22Rv1 (cell line): ENCODE measurements around the gene WDR27.

ENCODE experiments used
- H3K27ac ChIP-seq: fragments of 450-650 bp; 2 replicates; pipeline ENCODE4 v1.5.1; 2017
- ZFX ChIP-seq: fragments of 450-650 bp; IDR thresholded peaks from 2 replicates; pipeline ENCODE4 v1.6.1; 2017; ENCODE audit warnings: antibody characterized with exemption, borderline replicate concordance
- TF ChIP-seq, protein P1 (sequence below): fragments of 450-650 bp; IDR thresholded peaks from 2 replicates; pipeline ENCODE4 v1.5.1; 2017; ENCODE audit warnings: mild to moderate bottlenecking

The WDR27 gene

DNA sequence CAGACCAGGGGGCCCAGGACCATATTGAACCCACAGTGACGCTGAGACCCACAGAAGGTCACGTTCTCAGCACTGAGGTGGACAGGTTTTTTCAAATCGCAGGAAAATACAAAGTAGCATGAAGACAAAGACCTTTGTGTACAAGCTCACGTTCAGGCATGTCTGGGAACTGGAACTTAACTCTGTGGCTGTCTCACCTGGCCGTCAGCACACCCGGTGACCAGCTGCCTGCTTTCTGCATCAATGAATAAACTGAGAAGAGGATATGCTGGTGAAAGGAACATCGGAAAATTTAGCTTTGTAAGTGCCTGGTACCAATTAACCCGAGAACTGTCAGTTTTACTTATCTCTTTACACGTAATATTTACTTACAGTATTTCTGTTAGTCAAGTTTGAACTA lies 36.5 kb downstream of the WDR27 start:
- H3K27ac ChIP-seq, result no peak overlapping the region
- no peak for TF ChIP-seq ZFX
- TF ChIP-seq, protein P1, sequence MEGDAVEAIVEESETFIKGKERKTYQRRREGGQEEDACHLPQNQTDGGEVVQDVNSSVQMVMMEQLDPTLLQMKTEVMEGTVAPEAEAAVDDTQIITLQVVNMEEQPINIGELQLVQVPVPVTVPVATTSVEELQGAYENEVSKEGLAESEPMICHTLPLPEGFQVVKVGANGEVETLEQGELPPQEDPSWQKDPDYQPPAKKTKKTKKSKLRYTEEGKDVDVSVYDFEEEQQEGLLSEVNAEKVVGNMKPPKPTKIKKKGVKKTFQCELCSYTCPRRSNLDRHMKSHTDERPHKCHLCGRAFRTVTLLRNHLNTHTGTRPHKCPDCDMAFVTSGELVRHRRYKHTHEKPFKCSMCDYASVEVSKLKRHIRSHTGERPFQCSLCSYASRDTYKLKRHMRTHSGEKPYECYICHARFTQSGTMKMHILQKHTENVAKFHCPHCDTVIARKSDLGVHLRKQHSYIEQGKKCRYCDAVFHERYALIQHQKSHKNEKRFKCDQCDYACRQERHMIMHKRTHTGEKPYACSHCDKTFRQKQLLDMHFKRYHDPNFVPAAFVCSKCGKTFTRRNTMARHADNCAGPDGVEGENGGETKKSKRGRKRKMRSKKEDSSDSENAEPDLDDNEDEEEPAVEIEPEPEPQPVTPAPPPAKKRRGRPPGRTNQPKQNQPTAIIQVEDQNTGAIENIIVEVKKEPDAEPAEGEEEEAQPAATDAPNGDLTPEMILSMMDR, result no peak

DNA sequence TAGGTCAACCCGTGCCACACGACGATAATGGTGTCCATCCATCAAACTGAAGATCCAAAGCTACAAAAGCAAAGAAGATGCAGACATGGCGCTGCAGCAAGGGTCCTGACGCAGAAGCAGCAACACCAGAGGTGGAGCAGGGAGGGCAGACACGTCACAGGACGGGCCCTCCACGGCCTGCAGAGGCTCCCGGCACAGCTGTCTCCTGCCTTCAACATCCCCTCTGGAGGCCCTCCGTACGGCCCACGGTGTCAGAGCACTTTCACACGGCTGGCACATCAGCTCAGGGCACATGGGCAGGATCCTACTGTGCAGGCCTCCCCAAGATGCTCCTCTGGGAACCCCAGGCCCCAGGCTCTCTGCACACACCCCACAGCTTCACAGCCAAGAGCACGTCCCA lies 37.6 kb downstream of the WDR27 start:
- TF ChIP-seq, protein P1, result no peak
- no peak for TF ChIP-seq ZFX
- H3K27ac ChIP-seq, result no peak overlapping the region

DNA sequence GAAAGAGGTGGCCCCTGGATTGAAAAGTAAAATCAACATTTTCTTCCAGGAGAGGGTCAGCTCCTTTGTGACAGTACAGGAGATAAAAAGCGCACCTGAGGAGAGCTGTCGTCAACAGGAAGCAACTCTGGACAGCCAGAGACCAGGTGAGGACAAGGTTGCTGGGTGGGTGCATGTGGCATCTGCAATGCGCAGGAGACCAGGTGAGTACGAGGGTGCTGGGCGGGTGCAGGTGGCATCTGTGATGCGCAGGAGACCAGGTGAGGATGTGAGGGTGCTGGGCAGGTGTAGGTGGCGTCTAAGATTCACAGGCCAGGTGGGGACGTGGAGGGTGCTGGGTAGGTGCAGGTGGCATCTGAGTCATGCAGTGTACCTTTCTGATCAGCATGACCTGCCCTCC lies 38.4 kb downstream of the WDR27 start:
- no peak overlapping the region for H3K27ac ChIP-seq
- TF ChIP-seq, protein P1, result no peak

DNA sequence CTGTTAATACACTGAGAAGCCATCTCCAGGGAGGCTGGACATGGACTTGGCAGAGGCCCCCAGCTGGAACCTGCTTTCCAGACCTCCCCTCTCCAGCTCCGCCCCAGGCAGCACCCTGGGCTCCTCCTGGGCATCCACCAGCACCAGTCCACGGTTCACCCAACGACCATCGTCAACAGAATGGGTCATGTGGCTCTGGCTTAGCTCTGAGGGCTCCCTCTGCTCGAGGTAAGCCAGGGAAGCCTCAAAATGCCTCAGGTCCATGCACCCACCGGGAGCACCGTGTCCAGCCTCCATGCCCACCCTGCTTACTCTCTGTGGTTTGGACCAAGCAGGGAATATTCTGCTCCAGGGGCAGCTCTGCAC lies 40.5 kb downstream of the WDR27 start:
- H3K27ac ChIP-seq, result no peak overlapping the region
- TF ChIP-seq ZFX, result no peak
- TF ChIP-seq, protein P1, result no peak

DNA sequence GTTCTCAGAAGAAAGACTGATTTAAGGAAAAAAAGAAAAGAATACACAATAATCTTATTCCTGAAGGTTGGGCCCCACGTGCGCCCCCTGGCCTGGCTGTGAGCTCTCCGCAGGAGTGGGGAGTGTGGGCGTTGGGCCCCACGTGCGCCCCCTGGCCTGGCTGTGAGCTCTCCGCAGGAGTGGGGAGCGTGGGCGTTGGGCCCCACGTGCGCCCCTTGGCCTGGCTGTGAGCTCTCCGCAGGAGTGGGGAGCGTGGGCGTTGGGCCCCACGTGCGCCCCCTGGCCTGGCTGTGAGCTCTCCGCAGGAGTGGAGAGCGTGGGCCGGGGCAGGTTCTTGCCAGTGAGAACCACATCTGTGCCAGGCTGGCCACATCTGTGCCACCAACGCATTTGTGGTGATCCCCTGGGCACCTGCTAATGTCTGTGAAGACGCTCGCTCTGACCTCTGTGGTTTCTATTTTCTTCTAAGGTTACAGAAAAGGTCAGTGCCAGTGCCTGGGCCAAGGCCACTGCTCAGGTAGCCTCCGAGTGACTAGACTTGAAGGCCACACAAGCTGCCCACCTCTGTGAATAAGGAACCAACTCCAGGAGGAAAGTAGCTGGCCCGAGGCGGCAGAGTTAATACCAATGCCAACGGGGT lies 41.0 kb downstream of the WDR27 start:
- TF ChIP-seq ZFX, result no peak
- TF ChIP-seq, protein P1, result no peak
- H3K27ac ChIP-seq, result no peak overlapping the region

DNA sequence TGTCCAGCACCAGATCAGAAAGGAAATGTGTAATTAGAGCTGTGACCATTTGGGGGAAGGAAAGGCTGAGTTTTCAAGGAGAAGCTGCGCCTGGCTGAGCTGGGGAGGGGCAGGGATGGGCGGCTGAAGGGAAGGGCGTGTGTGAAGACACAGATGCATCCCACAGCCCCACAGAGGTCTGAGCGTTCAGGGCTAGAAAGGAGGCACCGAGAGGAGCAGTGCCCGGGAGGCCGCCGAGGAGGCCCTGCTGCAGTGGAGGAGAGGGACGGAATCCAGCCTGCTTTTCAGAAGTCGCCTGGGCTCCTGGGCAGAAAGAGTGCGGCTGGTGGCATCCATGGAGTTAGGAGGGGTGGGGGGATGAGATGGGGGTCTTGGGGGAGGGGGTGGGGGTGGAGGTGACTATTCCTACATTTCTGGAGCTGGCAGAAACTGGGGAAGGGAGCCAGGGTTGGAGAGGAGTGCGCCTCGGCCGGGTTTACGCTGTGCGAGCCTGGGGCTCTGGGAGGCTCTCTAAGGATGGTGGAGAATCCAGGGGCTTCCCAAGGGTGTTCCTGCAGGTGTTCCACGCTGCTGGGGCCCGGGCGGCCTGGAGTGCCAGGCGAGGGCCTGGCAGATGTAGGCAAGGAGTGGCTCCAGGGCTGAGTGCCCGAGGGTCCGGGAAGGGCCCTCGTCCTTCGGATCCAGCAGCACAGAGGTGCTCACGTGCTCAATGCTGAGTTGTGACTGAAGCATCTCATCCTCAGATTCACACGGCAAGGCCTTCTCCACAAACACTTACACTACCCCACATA lies 41.8 kb downstream of the WDR27 start:
- TF ChIP-seq ZFX, result no peak
- TF ChIP-seq, protein P1, result no peak

DNA sequence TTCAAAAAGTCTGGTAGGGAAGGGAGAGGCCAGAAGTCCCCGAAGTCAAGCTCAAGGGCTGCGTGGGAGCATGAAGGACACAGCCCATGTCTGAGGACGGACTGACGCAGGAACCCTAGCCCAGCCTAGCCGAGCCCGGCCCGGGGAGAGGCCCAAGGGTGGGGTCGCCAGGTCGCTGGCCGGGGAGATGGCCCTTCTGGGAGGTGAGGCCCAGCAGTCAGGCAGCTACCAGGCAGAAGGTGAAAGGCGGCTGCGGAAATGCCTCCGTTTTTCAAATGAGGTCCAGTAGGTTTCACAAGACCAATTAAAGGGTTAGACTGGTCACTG lies 44.6 kb downstream of the WDR27 start:
- H3K27ac ChIP-seq, result no peak overlapping the region
- no peak for TF ChIP-seq ZFX

More for the DNA sequence above, 41.8 kb downstream of the WDR27 start:
- H3K27ac ChIP-seq, result no peak overlapping the region
